Smooth muscle cell (in vitro differentiated cells): ENCODE results near the gene GJB4. TPM values are rescaled to one million over a fixed set of nuclear protein-coding genes. Genes with fewer than 3 reads are reported as not detected.

Source experiments
- polyA plus RNA-seq: library from polyadenylated mRNA; unstranded; fragments of >200 nt; fragmentation: Nextera tagmentation; extraction: Ambion mirVana; gene quantifications from 2 replicates; pipeline ENCODE4 v1.2.1, GENCODE V29; 2016
- total RNA-seq: library from RNA; depleted of rRNA; stranded (reverse); fragments of >200 nt; gene quantifications from 2 replicates; pipeline ENCODE4 v1.2.3, GENCODE V29; 2014

The GJB4 gene
- total and polyA plus RNA-seq, 2 experiments from 2014 or later = 0.67 TPM; not detected in 1

Other genes starting within 250 kb of the GJB4 start
- 7.3 and 8.8 TPM in 2 replicates for gene GJB5, start 4.7 kb upstream of the GJB4 start, total RNA-seq
- gene GJB5, start 4.7 kb upstream of the GJB4 start, polyA plus RNA-seq = 2.5 and 10.4 TPM in 2 replicates
- gene GJB3, start 21.5 kb downstream of the GJB4 start, total RNA-seq = 5.6 and 10.0 TPM in 2 replicates
- gene GJB3, start 21.5 kb downstream of the GJB4 start, polyA plus RNA-seq = 2.9 and 13.1 TPM in 2 replicates
- gene GJA4, start 33.3 kb downstream of the GJB4 start, total RNA-seq = not detected in 2 replicates
- 0.35 TPM in 1 of 2 replicates, not detected in the other for gene GJA4, start 33.3 kb downstream of the GJB4 start, polyA plus RNA-seq
- 16.5 and 17.6 TPM in 2 replicates for gene SMIM12, start 100.0 kb downstream of the GJB4 start, total RNA-seq
- 44.8 and 48.6 TPM in 2 replicates for gene SMIM12, start 100.0 kb downstream of the GJB4 start, polyA plus RNA-seq
- gene DLGAP3, start 169.9 kb downstream of the GJB4 start, total RNA-seq = not detected in 2 replicates
- not detected in 2 replicates for gene DLGAP3, start 169.9 kb downstream of the GJB4 start, polyA plus RNA-seq
- gene TMEM35B, start 225.6 kb downstream of the GJB4 start, total RNA-seq = 61.2 and 62.0 TPM in 2 replicates
- gene TMEM35B, start 225.6 kb downstream of the GJB4 start, polyA plus RNA-seq = 75.1 and 75.7 TPM in 2 replicates